ENCODE data around the gene DGKZ. TPM values are rescaled to one million over a fixed set of nuclear protein-coding genes. Genes with fewer than 3 reads are reported as not detected.
"Not testable (repeated sequence)": the region's sequence is repeated elsewhere in the genome, so short reads cannot be mapped to it uniquely, and the experiment has no call there.

The DGKZ gene, protein sequence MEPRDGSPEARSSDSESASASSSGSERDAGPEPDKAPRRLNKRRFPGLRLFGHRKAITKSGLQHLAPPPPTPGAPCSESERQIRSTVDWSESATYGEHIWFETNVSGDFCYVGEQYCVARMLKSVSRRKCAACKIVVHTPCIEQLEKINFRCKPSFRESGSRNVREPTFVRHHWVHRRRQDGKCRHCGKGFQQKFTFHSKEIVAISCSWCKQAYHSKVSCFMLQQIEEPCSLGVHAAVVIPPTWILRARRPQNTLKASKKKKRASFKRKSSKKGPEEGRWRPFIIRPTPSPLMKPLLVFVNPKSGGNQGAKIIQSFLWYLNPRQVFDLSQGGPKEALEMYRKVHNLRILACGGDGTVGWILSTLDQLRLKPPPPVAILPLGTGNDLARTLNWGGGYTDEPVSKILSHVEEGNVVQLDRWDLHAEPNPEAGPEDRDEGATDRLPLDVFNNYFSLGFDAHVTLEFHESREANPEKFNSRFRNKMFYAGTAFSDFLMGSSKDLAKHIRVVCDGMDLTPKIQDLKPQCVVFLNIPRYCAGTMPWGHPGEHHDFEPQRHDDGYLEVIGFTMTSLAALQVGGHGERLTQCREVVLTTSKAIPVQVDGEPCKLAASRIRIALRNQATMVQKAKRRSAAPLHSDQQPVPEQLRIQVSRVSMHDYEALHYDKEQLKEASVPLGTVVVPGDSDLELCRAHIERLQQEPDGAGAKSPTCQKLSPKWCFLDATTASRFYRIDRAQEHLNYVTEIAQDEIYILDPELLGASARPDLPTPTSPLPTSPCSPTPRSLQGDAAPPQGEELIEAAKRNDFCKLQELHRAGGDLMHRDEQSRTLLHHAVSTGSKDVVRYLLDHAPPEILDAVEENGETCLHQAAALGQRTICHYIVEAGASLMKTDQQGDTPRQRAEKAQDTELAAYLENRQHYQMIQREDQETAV
- total RNA-seq (100 to 1,000 TPM; 234 to 243 TPM), polyA plus RNA-seq (10 to 100 TPM; 47.1 to 71.0 (median 52.5) TPM), total RNA-seq (164 to 333 (median 282) reads per million in 6 experiments)

DNA sequence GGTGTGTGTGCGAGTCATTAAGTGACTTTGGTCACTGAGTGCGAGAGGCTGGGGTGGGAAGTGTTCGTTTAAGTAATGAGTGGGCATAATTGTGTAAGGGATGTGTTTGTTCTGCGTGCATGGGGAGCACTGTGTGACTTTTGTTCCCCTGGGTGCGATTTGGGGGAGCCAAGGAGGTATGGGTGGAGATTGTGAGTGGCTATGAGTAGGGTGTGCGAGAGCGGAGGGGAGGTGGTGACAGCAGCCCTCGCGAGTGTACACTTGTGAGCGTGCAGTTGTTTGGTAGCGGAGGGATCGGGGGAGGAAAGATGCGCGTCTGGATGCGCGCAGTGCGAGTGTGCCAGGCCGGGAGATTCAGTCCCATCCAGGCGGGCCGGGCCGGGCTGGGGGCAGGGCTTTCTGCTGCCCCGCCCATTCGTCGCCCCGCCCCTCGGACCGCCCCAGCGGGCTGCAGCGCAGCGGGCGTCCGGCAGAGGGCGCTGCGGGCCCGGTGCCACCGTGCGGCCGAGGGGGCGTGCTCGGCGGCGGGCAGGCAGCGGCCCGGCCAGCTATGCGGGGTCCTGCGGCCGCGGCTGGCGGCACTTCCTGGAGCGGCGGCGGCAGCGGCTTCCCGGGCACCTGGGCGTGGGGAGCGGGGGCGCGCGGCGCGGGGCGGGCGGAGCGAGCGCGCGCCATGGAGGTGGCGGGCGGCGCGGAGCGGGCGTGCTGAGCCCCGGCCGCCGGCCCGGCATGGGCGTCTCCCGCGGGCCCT is at the start of gene DGKZ:
TSS of gene DGKZ (plus strand) at position 578 of the 751 bp plus-strand sequence. CDS start 197 bp downstream, outside the sequence.
- DNase-seq (peak; percentile 85 to 96 (median 93)), ATAC-seq (peak; percentile 63 to 68)
- peak within 1 kb of the TSS; percentile 91 to 98 (median 94) for H3K27ac Mint-ChIP-seq
- peaks cover 0 to 5% (median 0%) of the 10 kb centered on the region in 3 donors for H3K36me3 Mint-ChIP-seq
- POLR2A ChIA-PET: interaction anchor here (0.6 to 15.9 kb wide), 5 partner anchors 15 to 31 kb away, joined by 3 to 303 read pairs (median 3); no protein-coding TSS in a partner anchor
- H3K4me1 Mint-ChIP-seq: peaks cover 56 to 89% (median 83%) of the 10 kb centered on the region in 4 donors
- no peaks in the 10 kb centered on the region for H3K9me3 Mint-ChIP-seq
- peak within 1 kb of the TSS; percentile 78 to 98 (median 94) for H3K4me3 Mint-ChIP-seq
- no peaks in the 10 kb centered on the region for H3K27me3 Mint-ChIP-seq

DNA sequence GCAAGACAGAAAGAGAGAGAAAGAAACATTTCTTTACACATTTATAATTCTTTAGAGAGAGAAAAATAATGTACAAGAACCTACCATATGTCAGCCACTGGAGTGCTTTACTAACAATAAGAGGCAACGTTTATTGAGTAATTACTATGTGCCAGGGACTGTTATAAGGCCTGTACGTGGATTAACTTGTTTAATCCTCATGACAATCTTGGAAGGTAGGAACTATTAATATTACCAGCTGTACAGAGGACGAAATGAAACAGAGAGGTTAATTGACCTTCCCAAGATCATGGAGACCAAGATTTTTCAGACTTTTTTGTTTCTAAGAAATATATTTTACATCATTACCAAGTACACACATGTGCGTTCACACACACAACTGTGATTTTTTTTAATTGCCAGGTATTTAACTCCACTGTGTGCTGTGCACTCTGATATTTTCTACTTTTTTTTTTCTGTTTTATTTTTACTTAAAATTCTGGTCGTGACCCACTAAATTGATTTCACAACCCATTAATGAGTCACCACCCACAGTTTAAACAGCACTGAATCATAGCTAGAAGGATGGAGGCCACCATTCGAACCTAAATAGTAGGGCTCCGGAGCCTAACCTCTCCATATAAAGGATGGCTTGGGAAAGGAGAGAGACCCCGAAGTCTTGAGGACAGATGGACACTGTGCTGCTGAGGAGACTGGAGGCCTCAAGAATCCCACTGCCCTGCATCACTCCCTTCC is 48.4 kb upstream of the DGKZ start:
- no peaks in the 10 kb centered on the region for H3K36me3 Mint-ChIP-seq
- no peak for DNase-seq
- no peak for ATAC-seq
- peaks cover 0 to 12% (median 9%) of the 10 kb centered on the region in 5 donors for H3K27me3 Mint-ChIP-seq
- no peak overlapping the region for H3K4me3 Mint-ChIP-seq
- POLR2A ChIA-PET: interaction anchor here (1.5 kb wide), 1 partner anchor 9 kb away, joined by 3 read pairs; no protein-coding TSS in a partner anchor
- H3K27ac Mint-ChIP-seq: no peak overlapping the region
- H3K9me3 Mint-ChIP-seq: no peaks in the 10 kb centered on the region
- peaks cover 7 to 15% (median 8%) of the 10 kb centered on the region in 4 donors for H3K4me1 Mint-ChIP-seq

DNA sequence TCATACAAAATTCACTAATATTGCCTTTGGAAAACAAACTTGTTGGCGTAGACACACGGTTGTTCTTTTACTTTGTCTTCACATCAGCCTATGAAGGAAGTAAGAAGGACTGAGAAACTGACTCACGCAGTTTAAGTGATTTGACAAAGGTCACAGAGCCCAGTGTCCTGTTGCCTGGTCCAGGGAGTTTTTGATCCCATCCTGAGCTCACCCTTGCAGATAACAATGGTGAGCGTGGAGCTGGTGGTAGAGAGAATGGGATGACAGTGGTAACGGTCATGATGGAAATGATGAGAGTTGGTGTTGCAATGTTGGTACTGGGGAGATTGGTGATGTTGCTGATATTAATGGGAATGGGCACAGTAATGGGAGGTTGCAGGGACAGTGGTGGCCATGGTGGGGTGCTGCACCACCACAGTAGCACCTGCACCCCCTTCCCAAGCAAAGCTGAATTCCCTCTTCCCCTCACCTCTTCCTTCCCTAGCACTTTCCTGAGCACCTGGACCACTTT is 47.8 kb upstream of the DGKZ start:
- POLR2A ChIA-PET: interaction anchor here (0.8 to 1.5 kb wide), 2 partner anchors 10 to 58 kb away, joined by 3 read pairs; no protein-coding TSS in a partner anchor
- ATAC-seq (no peak), DNase-seq (no peak)
- no peaks in the 10 kb centered on the region for H3K36me3 Mint-ChIP-seq
- no peak overlapping the region for H3K4me3 Mint-ChIP-seq
- H3K4me1 Mint-ChIP-seq: peaks cover 7 to 15% (median 8%) of the 10 kb centered on the region in 4 donors
- peaks cover 0 to 12% (median 9%) of the 10 kb centered on the region in 5 donors for H3K27me3 Mint-ChIP-seq
- no peaks in the 10 kb centered on the region for H3K9me3 Mint-ChIP-seq
- no peak overlapping the region for H3K27ac Mint-ChIP-seq

DNA sequence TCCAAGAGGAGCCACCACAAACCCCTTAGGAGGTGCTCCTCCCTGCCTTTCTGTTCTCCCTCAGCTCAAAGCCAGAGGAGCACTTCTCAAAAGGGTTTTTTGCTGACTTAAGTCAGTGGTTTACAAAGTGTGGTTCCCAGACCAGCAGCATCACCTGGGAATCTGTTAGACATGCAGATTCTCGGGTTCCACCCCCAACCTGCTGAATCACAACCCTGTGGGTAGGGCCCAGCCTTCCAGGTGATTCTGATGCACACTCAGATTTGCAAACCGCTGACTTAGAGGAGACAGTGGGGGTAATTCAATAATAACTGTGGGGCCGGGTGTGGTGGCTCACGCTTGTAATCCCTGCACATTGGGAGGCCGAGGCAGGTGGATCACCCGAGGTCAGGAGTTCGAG is 47.0 kb upstream of the DGKZ start:
- DNase-seq: no peak
- no peak overlapping the region for H3K4me3 Mint-ChIP-seq
- H3K4me1 Mint-ChIP-seq: peaks cover 8 to 14% (median 8%) of the 10 kb centered on the region in 4 donors
- H3K27ac Mint-ChIP-seq: no peak overlapping the region
- ATAC-seq: no peak
- POLR2A ChIA-PET: interaction anchor here (0.8 to 1.5 kb wide), 2 partner anchors 11 to 59 kb away, joined by 3 read pairs; no protein-coding TSS in a partner anchor
- H3K27me3 Mint-ChIP-seq: peaks cover 0 to 12% (median 9%) of the 10 kb centered on the region in 5 donors
- no peaks in the 10 kb centered on the region for H3K36me3 Mint-ChIP-seq
- no peaks in the 10 kb centered on the region for H3K9me3 Mint-ChIP-seq

DNA sequence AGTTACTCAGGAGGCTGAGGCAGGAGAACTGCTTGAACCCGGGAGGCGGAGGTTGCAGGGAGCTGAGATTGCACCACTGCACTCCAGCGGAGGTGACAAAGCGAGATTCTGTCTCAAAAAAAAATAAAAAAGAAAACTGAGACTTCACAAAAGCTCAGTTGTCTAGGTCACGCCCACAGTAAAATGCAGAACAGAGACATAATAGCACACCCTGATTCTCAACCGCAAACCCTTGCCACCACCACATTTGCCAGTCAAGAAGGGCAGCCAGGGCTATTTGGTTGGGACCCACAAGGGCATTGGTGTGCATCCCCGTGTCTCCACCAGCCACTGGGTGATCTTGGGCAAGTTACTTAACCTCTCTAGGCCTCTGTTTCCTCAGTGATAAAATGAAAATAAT is 44.4 kb upstream of the DGKZ start:
- no peak overlapping the region for H3K4me3 Mint-ChIP-seq
- no peak for ATAC-seq
- no peak for DNase-seq
- H3K27ac Mint-ChIP-seq: no peak overlapping the region
- H3K4me1 Mint-ChIP-seq: peaks cover 0 to 11% (median 5%) of the 10 kb centered on the region in 4 donors
- POLR2A ChIA-PET: no interaction called here
- no peaks in the 10 kb centered on the region for H3K9me3 Mint-ChIP-seq
- no peaks in the 10 kb centered on the region for H3K36me3 Mint-ChIP-seq
- peaks cover 0 to 10% (median 4%) of the 10 kb centered on the region in 5 donors for H3K27me3 Mint-ChIP-seq

DNA sequence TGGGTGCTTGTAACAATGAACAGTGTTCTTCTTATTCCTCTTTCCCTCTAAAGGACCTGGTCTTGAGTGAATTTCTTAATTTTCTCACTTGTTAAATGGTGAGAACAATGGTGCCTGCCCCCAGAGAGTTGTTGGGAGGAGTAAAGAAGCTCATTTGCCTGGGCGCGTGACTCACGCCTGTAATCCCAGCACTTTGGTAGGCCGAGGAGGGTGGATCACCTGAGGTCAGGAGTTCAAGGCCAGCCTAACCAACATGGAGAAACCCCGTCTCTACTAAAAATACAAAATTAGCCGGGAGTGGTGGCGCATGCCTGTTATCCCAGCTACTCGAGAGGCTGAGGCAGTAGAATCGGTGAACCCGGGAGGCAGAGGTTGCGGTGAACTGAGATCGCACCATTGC is 43.2 kb upstream of the DGKZ start:
- not testable (repeated sequence) for H3K9me3 Mint-ChIP-seq, H3K27me3 Mint-ChIP-seq, H3K36me3 Mint-ChIP-seq, H3K4me3 Mint-ChIP-seq, ATAC-seq, DNase-seq, H3K27ac Mint-ChIP-seq
- H3K4me1 Mint-ChIP-seq: peaks cover 6 to 16% (median 11%) of the 10 kb centered on the region in 4 donors
- POLR2A ChIA-PET: interaction anchor here (0.9 kb wide), 1 partner anchor 66 kb away, joined by 3 read pairs; no protein-coding TSS in a partner anchor

DNA sequence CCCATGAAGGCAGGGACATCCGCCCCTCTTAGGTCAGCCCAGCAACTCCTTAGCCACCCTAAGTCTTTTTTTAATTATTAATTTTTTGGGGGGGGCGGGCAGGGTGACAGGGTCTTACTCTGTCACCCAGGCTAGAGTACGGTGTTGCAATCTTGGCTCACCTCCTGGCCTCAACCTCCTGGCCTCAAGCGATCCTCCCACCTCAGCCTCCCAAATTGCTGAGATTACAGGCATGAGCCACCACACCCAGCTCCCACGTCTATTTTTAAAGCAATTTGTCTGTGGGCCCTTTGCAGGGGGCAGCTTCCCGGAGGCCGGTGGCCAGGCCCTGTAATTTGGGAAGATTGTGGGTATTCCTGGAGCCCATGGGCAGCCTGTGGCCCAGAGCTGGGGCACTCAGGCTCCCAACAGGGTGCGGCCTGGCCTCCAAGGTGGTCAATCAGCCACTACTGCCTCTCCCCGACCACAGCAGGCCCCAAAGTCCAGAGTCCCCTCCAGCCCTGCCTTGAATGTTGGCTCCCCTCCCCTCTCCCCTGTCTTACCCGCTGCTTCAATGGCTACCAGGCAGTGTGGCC is 42.6 kb upstream of the DGKZ start:
- Mint-ChIP-seq H3K27me3 (peaks cover 0 to 3% (median 0%) of the 10 kb centered on the region in 5 donors), H3K36me3 (no peaks in the 10 kb centered on the region), H3K4me3 (no peak overlapping the region), H3K9me3 (no peaks in the 10 kb centered on the region), H3K4me1 (peaks cover 6 to 21% (median 14%) of the 10 kb centered on the region in 4 donors), H3K27ac (no peak overlapping the region)
- no peak for DNase-seq
- ATAC-seq: no peak
- POLR2A ChIA-PET: interaction anchor here (0.9 kb wide), 1 partner anchor 67 kb away, joined by 3 read pairs; no protein-coding TSS in a partner anchor

DNA sequence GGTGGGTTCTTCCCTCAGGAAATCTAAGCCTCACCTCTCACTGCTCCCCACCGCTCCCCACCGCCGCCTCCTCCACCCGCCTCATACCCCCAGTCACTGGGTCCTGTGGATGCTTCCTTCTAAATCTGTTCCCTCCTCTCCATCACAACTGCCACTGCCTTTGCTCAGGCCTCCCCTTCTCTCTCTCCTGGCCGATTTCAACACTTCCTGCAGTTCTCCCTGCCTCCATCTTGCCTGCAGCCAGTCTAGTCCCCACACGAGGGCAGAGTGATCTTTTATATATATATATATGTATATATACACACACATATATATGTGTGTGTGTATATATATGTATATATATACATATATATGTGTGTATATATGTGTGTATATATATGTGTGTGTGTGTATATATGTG is 42.0 kb upstream of the DGKZ start:
- POLR2A ChIA-PET: no interaction called here
- Mint-ChIP-seq H3K27ac (peak overlapping the region in 1 of 10 donors; percentile 64), H3K4me1 (peaks cover 6 to 21% (median 15%) of the 10 kb centered on the region in 4 donors), H3K9me3 (no peaks in the 10 kb centered on the region), H3K36me3 (no peaks in the 10 kb centered on the region), H3K4me3 (no peak overlapping the region), H3K27me3 (peaks cover 0 to 2% (median 0%) of the 10 kb centered on the region in 5 donors)
- DNase-seq (peak in 1 of 10 donors; percentile 24), ATAC-seq (peak in 1 of 2 donors; percentile 64)

DNA sequence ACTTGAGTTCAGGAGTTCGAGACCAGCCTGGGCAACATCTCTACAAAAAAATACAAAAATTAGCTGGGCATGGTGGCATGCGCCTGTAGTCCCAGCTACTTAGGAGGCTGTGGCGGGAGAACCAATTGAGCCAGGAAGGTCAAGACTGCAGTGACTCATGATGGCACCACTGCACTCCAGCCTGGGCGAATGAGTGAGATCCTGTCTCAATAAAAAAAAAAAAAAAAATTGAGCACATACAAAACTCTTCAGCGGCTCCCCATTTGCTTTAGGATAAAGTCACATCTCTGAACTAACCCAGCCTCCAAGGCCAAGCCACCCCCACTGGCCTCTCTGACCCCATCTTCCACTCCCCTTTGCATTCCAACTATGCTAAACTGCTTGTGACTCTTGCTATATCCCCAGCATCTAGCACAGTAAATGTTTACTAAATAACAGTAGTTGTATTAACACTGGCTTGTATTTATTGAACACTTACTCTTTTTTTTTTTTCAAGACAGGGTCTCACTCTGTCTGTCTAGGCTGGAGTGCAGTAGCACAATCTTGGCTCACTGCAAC is 40.9 kb upstream of the DGKZ start:
- Mint-ChIP-seq H3K9me3 (no peaks in the 10 kb centered on the region), H3K27ac (peak overlapping the region in 2 of 10 donors; percentile 22 to 60), H3K36me3 (no peaks in the 10 kb centered on the region), H3K4me1 (peaks cover 6 to 21% (median 15%) of the 10 kb centered on the region in 4 donors), H3K4me3 (no peak overlapping the region), H3K27me3 (peaks cover 0 to 2% (median 0%) of the 10 kb centered on the region in 5 donors)
- ATAC-seq (no peak), DNase-seq (no peak)
- POLR2A ChIA-PET: no interaction called here

DNA sequence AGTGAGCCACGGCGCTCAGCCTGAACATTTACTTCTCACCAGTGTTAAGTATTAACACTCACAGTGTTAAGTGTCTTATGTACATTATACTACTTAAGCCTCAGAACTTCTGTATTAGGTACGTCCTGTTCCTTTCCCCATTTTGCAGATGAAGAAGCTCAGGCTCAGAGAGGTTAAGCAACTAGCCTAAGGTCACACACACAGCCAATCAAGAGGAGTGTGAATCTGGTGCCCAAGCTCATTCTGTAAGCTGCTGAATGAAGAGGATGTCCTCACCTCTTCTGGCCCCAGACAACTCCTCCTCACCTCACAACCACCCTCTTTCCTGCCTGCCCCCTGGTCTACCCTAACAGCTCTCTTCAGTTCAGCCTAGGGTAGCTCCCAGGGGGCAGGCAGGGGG is 39.9 kb upstream of the DGKZ start:
- DNase-seq (no peak), ATAC-seq (no peak)
- Mint-ChIP-seq H3K9me3 (no peaks in the 10 kb centered on the region), H3K27me3 (peaks cover 0 to 2% (median 0%) of the 10 kb centered on the region in 5 donors), H3K36me3 (no peaks in the 10 kb centered on the region), H3K4me3 (no peak overlapping the region), H3K27ac (no peak overlapping the region), H3K4me1 (peaks cover 6 to 21% (median 14%) of the 10 kb centered on the region in 4 donors)
- POLR2A ChIA-PET: interaction anchor here (1.2 to 1.7 kb wide), 2 partner anchors 64 to 69 kb away, joined by 3 to 8 read pairs; no protein-coding TSS in a partner anchor

Data from naive thymus-derived CD8-positive, alpha-beta T cell (primary cell).